Measurements from ENCODE around the gene CATSPERB.
"Not testable (repeated sequence)": the region's sequence is repeated elsewhere in the genome, so short reads cannot be mapped to it uniquely, and the experiment has no call there.

Gene CATSPERB

GRCh38 chr14:91577632-91578233 is 154.2 kb downstream of the CATSPERB start:
- no peak for DNase-seq (ENCODE audit: low read depth in 3 of 3)

GRCh38 chr14:91575469-91576208 is 156.2 kb downstream of the CATSPERB start:
- no peak for DNase-seq (ENCODE audit: low read depth in 3 of 3)

- DNase-seq (ENCODE audit: low read depth in 3 of 3) = peak; percentile 78 to 95 (median 81)
These were observed 157.7 kb downstream of the CATSPERB start for GRCh38 chr14:91573894-91574837.

GRCh38 chr14:91573528-91573893 is 158.4 kb downstream of the CATSPERB start:
- DNase-seq (ENCODE audit: low read depth in 3 of 3) = no peak

GRCh38 chr14:91570021-91570420 is 161.9 kb downstream of the CATSPERB start:
- no peak for DNase-seq (ENCODE audit: low read depth in 3 of 3)

GRCh38 chr14:91569301-91569700 is 162.6 kb downstream of the CATSPERB start:
- no peak for DNase-seq (ENCODE audit: low read depth in 3 of 3)

- DNase-seq (ENCODE audit: low read depth in 3 of 3) = no peak
These were observed 163.3 kb downstream of the CATSPERB start for GRCh38 chr14:91568626-91569025.

GRCh38 chr14:91567827-91568226 is 164.1 kb downstream of the CATSPERB start:
- not testable (repeated sequence) for DNase-seq (ENCODE audit: low read depth in 3 of 3)

GRCh38 chr14:91555531-91555930 is 176.4 kb downstream of the CATSPERB start:
- no peak for DNase-seq (ENCODE audit: low read depth in 3 of 3)

GRCh38 chr14:91554535-91555332 is 177.2 kb downstream of the CATSPERB start:
- no peak for DNase-seq (ENCODE audit: low read depth in 3 of 3)

GRCh38 chr14:91548108-91548507 is 183.8 kb downstream of the CATSPERB start:
- no peak for DNase-seq (ENCODE audit: low read depth in 3 of 3)

GRCh38 chr14:91545946-91546716 is 185.8 kb downstream of the CATSPERB start:
- DNase-seq (ENCODE audit: low read depth in 3 of 3) = no peak

GRCh38 chr14:91545204-91545603 is 186.7 kb downstream of the CATSPERB start:
- DNase-seq (ENCODE audit: low read depth in 3 of 3) = no peak

- DNase-seq (ENCODE audit: low read depth in 3 of 3) = no peak
These were observed 195.6 kb downstream of the CATSPERB start for GRCh38 chr14:91536327-91536726.

GRCh38 chr14:91534059-91534458 is 197.8 kb downstream of the CATSPERB start:
- not testable (repeated sequence) for DNase-seq (ENCODE audit: low read depth in 3 of 3)

- no peak for DNase-seq (ENCODE audit: low read depth in 3 of 3)
These were observed 198.3 kb downstream of the CATSPERB start for GRCh38 chr14:91533623-91534022.

All from stimulated activated CD4-positive, alpha-beta T cell treated with anti-CD3 and anti-CD28 coated beads, TNF-alpha, amount 100 ng/mL, for 24 hours (primary cell).